Trophoblast cell (in vitro differentiated cells and primary cell): ENCODE measurements around the gene COA1. TPM values are rescaled to one million over a fixed set of nuclear protein-coding genes. Genes with fewer than 3 reads are reported as not detected.
"Not testable (repeated sequence)": the region's sequence is repeated elsewhere in the genome, so short reads cannot be mapped to it uniquely, and the experiment has no call there.

ENCODE experiments used
- DNase-seq, 2 donors: peaks; one replicate each; pipeline ENCODE4 v3.0.0-alpha.2; 2016
- H2AFZ ChIP-seq: 2 replicates; pipeline ENCODE4 v1.6.1; 2013; ENCODE audit warnings: low read length, moderate library complexity, mild to moderate bottlenecking; ENCODE audit not compliant: insufficient read depth, poor library complexity
- H2AK5ac ChIP-seq: 2 replicates; pipeline ENCODE4 v1.6.1; 2013; ENCODE audit warnings: mild to moderate bottlenecking, low read length
- H2BK120ac ChIP-seq: 2 replicates; pipeline ENCODE4 v1.6.1; 2013; ENCODE audit warnings: low read length, mild to moderate bottlenecking, moderate library complexity; ENCODE audit not compliant: insufficient read depth, poor library complexity
- H2BK12ac ChIP-seq: 2 replicates; pipeline ENCODE4 v1.6.1; 2013; ENCODE audit warnings: mild to moderate bottlenecking, low read length, moderate library complexity
- H2BK5ac ChIP-seq: 2 replicates; pipeline ENCODE4 v1.6.1; 2013; ENCODE audit warnings: low read length, low read depth, moderate library complexity, mild to moderate bottlenecking; ENCODE audit not compliant: poor library complexity
- H3K14ac ChIP-seq: 2 replicates; pipeline ENCODE4 v1.6.1; 2013; ENCODE audit warnings: mild to moderate bottlenecking, low read length
- H3K18ac ChIP-seq: 2 replicates; pipeline ENCODE4 v1.6.1; 2013; ENCODE audit warnings: mild to moderate bottlenecking, low read length
- H3K23ac ChIP-seq: 2 replicates; pipeline ENCODE4 v1.6.1; 2013; ENCODE audit warnings: low read length
- H3K27ac ChIP-seq: 2 replicates; pipeline ENCODE4 v1.5.1; 2013; ENCODE audit warnings: low read depth, mild to moderate bottlenecking, inconsistent platforms, low read length, moderate library complexity
- H3K27me3 ChIP-seq: 2 replicates; pipeline ENCODE4 v1.6.1; 2013; ENCODE audit warnings: inconsistent platforms, mild to moderate bottlenecking, low read length, moderate library complexity; ENCODE audit not compliant: insufficient read depth
- H3K36me3 ChIP-seq, 2 experiments: 1 replicate in 1 of 2; 2 replicates in 1 of 2; pipeline ENCODE4 v1.6.1; 2013; ENCODE audit warnings: low read length in 2 of 2, mild to moderate bottlenecking in 2 of 2, moderate library complexity in 1 of 2; ENCODE audit not compliant: insufficient read depth in 2 of 2, control insufficient read depth in 1 of 2
- H3K4ac ChIP-seq: 2 replicates; pipeline ENCODE4 v1.6.1; 2013; ENCODE audit warnings: low read depth, mild to moderate bottlenecking, low read length, moderate library complexity
- H3K4me1 ChIP-seq, 2 experiments: 1 replicate in 1 of 2; 2 replicates in 1 of 2; pipeline ENCODE4 v1.6.1; 2013; ENCODE audit warnings: low read length in 2 of 2, mild to moderate bottlenecking in 2 of 2, moderate library complexity in 1 of 2; ENCODE audit not compliant: insufficient read depth in 2 of 2, control insufficient read depth in 1 of 2
- H3K4me2 ChIP-seq: 2 replicates; pipeline ENCODE4 v1.6.1; 2013; ENCODE audit warnings: inconsistent platforms, mild to moderate bottlenecking, low read length, moderate library complexity
- H3K4me3 ChIP-seq: 2 replicates; pipeline ENCODE4 v1.5.1; 2013; ENCODE audit warnings: mild to moderate bottlenecking, low read depth, low read length, inconsistent platforms
- H3K79me1 ChIP-seq: one replicate; pipeline ENCODE4 v1.6.1; 2013; ENCODE audit warnings: low read length
- H3K79me2 ChIP-seq: 2 replicates; pipeline ENCODE4 v1.6.1; 2013; ENCODE audit warnings: low read length, mild to moderate bottlenecking; ENCODE audit not compliant: control insufficient read depth, insufficient read depth, poor library complexity
- H3K9ac ChIP-seq: 2 replicates; pipeline ENCODE4 v1.6.1; 2013; ENCODE audit warnings: mild to moderate bottlenecking, low read length
- H3K9me3 ChIP-seq: 2 replicates; pipeline ENCODE4 v1.6.1; 2013; ENCODE audit warnings: low read depth, mild to moderate bottlenecking, control low read depth, inconsistent platforms, low read length; ENCODE audit not compliant: insufficient read depth
- H4K12ac ChIP-seq: 2 replicates; pipeline ENCODE4 v1.6.1; 2013; ENCODE audit warnings: low read depth, mild to moderate bottlenecking, low read length, moderate library complexity
- H4K8ac ChIP-seq: 2 replicates; pipeline ENCODE4 v1.6.1; 2013; ENCODE audit warnings: low read depth, mild to moderate bottlenecking, low read length, moderate library complexity
- H4K91ac ChIP-seq: one replicate; pipeline ENCODE4 v1.6.1; 2013; ENCODE audit warnings: low read depth, mild to moderate bottlenecking, low read length, moderate library complexity
- WGBS: extraction: QIAGEN DNeasy Blood & Tissue Kit; methylation state at CpG from one replicate; pipeline ENCODE4 v1.1.7; 2013; ENCODE audit warnings: missing lambda C conversion rate; ENCODE audit not compliant: insufficient read length, insufficient coverage; ENCODE audit errors: extremely low coverage; 5-methylcytosine and 5-hydroxymethylcytosine counted together
- polyA plus RNA-seq: library from polyadenylated mRNA; stranded (reverse); fragments of 200-250 nt; gene quantifications from 2 replicates; pipeline ENCODE4 v1.2.3, GENCODE V29; 2013

Gene COA1, protein sequence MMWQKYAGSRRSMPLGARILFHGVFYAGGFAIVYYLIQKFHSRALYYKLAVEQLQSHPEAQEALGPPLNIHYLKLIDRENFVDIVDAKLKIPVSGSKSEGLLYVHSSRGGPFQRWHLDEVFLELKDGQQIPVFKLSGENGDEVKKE
- 53.7 and 54.7 TPM in 2 replicates for polyA plus RNA-seq

DNA sequence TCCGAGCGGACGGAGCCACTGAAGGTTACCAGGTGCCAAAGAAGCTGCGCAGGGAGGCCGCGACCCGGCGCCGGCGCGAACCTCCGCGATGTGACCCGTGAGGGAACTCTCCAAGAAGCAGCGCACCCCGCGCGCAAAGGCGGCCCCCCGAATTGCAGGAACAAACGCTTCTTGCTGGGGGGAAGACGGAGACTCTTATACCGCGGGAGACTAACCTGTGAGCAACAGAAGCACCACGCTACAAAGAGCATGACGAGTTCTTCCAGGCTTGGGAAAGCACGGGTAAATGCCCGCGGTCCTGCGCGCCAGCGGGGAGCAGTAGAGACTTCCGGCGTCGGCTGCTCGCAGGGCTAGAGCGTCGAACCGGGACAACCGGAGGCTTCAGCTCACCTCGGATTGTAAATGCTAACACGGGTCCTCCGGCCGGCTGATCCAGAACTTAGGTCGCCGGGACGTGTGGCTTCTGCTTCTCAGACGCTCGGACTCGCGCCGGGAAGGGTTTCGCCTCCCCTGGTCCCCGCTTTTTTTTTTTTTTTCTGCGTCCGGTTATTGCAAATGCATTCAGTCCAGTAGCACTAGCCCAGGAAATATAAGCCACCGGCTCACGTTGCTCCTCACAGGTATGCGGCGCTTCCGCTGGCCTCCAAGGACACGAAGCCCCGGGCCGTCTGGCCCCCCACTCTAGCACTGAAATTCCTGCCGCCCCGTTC lies at the start of gene COA1:
Gene COA1, minus strand, starts transcription at position 310 of the 710 bp plus-strand sequence. CDS start 80,909 bp downstream, outside the sequence.
- H2AK5ac ChIP-seq: peak within 1 kb of the TSS; percentile 68
- H3K79me2 ChIP-seq: peaks cover 7% of the 10 kb centered on the region
- H3K18ac ChIP-seq: peak within 1 kb of the TSS; percentile 95
- WGBS: no CpG with 5 or more reads among the region's 66 CpGs
- H3K27me3 ChIP-seq: no peaks in the 10 kb centered on the region
- H2BK12ac ChIP-seq: peak within 1 kb of the TSS; percentile 50
- peaks cover 8% of the 10 kb centered on the region for H3K79me1 ChIP-seq
- peak within 1 kb of the TSS; percentile 96 for H3K14ac ChIP-seq
- peak within 1 kb of the TSS; percentile 97 for H4K12ac ChIP-seq
- H3K4me1 ChIP-seq: no peaks in the 10 kb centered on the region
- H2AFZ ChIP-seq: peak within 1 kb of the TSS; percentile 99
- H3K4ac ChIP-seq: peak within 1 kb of the TSS; percentile 98
- H3K9ac ChIP-seq: peak within 1 kb of the TSS; percentile 87
- H4K91ac ChIP-seq: peak within 1 kb of the TSS; percentile 90
- H3K27ac ChIP-seq: peak within 1 kb of the TSS; percentile 81
- no peak within 1 kb of the TSS for H3K23ac ChIP-seq
- peak within 1 kb of the TSS; percentile 88 for H3K4me3 ChIP-seq
- peak; percentile 92 to 95 for DNase-seq
- peak within 1 kb of the TSS; percentile 85 for H3K4me2 ChIP-seq
- H4K8ac ChIP-seq: peak within 1 kb of the TSS; percentile 100
- peaks cover 0 to 3% of the 10 kb centered on the region in 2 experiments for H3K36me3 ChIP-seq
- peak within 1 kb of the TSS; percentile 77 for H2BK5ac ChIP-seq
- peak within 1 kb of the TSS; percentile 88 for H2BK120ac ChIP-seq
- H3K9me3 ChIP-seq: no peaks in the 10 kb centered on the region

DNA sequence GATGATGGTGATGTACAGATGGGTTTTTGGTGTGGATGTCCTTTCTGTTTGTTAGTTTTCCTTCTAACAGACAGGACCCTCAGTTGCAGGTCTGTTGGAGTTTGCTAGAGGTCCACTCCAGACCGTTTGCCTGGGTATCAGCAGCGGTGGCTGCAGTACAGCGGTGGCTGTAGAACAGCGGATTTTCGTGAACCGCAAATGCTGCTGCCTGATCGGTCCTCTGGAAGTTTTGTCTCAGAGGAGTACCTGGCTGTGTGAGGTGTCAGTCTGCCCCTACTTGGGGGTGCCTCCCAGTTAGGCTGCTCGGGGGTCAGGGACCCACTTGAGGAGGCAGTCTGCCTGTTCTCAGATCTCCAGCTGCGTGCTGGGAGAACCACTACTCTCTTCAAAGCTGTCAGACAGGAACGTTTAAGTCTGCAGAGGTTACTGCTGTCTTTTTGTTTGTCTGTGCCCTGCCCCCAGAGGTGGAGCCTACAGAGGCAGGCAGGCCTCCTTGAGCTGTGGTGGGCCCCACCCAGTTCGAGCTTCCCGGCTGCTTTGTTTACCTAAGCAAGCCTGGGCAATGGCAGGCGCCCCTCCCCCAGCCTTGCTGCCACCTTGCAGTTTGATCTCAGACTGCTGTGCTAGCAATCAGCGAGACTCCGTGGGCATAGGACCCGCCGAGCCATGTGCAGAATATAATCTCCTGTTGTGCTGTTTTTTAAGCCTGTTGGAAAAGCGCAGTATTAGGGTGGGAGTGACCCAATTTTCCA lies 49.1 kb upstream of the COA1 start:
- not testable (repeated sequence) for H3K18ac ChIP-seq, H4K91ac ChIP-seq, H3K9ac ChIP-seq, H3K4me1 ChIP-seq, H4K8ac ChIP-seq, H2BK120ac ChIP-seq, H2AFZ ChIP-seq, H3K79me1 ChIP-seq, H3K27ac ChIP-seq, H3K9me3 ChIP-seq, H3K4me2 ChIP-seq, H4K12ac ChIP-seq, H3K14ac ChIP-seq, DNase-seq, H2AK5ac ChIP-seq, H3K23ac ChIP-seq, H2BK12ac ChIP-seq, H3K4me3 ChIP-seq, H3K36me3 ChIP-seq, H3K4ac ChIP-seq, H3K27me3 ChIP-seq, H2BK5ac ChIP-seq, H3K79me2 ChIP-seq
- WGBS: no CpG with 5 or more reads among the region's 18 CpGs

DNA sequence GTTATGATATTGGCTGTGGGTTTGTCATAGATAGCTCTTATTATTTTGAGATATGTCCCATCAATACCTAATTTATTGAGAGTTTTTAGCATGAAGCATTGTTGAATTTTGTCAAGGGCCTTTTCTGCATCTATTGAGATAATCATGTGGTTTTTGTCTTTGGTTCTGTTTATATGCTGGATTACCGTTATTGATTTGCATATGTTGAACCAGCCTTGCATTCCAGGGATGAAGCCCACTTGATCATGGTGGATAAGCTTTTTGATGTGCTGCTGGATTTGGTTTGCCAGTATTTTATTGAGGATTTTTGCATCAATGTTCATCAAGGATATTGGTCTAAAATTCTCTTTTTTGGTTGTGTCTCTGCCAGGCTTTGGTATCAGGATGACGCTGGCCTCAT lies 45.9 kb upstream of the COA1 start:
- H2BK12ac ChIP-seq, H4K91ac ChIP-seq, H3K9ac ChIP-seq, DNase-seq, H3K23ac ChIP-seq, H4K12ac ChIP-seq, H2BK120ac ChIP-seq, H3K18ac ChIP-seq, H2BK5ac ChIP-seq, H3K4me2 ChIP-seq, H3K14ac ChIP-seq, H3K79me2 ChIP-seq, H4K8ac ChIP-seq, H3K27ac ChIP-seq, H3K4me1 ChIP-seq, H3K9me3 ChIP-seq, H3K79me1 ChIP-seq, H2AK5ac ChIP-seq, H3K4ac ChIP-seq, H3K27me3 ChIP-seq, H2AFZ ChIP-seq, H3K4me3 ChIP-seq, H3K36me3 ChIP-seq: not testable (repeated sequence)
- WGBS: no CpG with 5 or more reads among the region's 2 CpGs

DNA sequence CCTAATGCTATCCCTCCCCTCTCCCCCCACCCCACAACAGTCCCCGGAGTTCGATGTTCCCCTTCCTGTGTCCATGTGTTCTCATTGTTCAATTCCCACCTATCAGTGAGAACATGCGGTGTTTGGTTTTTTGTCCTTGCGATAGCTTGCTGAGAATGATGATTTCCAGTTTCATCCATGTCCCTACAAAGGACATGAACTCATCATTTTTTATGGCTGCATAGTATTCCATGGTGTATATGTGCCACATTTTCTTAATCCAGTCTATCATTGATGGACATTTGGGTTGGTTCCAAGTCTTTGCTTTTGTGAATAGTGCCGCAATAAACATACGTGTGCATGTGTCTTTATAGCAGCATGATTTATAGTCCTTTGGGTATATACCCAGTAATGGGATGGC lies 43.9 kb upstream of the COA1 start:
- not testable (repeated sequence) for DNase-seq, H3K79me1 ChIP-seq, H2BK5ac ChIP-seq, H2AFZ ChIP-seq, H3K9ac ChIP-seq, H3K4ac ChIP-seq, H3K18ac ChIP-seq, H3K23ac ChIP-seq, H3K4me3 ChIP-seq, H3K9me3 ChIP-seq, H2BK12ac ChIP-seq, H3K14ac ChIP-seq, H4K91ac ChIP-seq, H3K27ac ChIP-seq, H3K36me3 ChIP-seq, H3K4me1 ChIP-seq, H3K27me3 ChIP-seq, H3K79me2 ChIP-seq, H2BK120ac ChIP-seq, H4K12ac ChIP-seq, H4K8ac ChIP-seq, H2AK5ac ChIP-seq, H3K4me2 ChIP-seq
- no CpG with 5 or more reads among the region's 6 CpGs for WGBS
